IMR-90 (cell line): ENCODE results near the gene RBP4. TPM values are rescaled to one million over a fixed set of nuclear protein-coding genes. Genes with fewer than 3 reads are reported as not detected.

Source experiments
- ATAC-seq: fragments of 200-7000 bp; cut with Tn5 transposase; 2 replicates; pipeline ENCODE4 v1.9.1; 2020; ENCODE audit warnings: low read depth, mild to moderate bottlenecking, moderate library complexity
- BruUV-seq: library from RNA; stranded (reverse); fragments of 400-500 nt; replicated peaks from 2 replicates; lab custom pipeline; 2021; lab: Mats Ljungman, UMichigan
- CTCF ChIA-PET: fragments of 300-600 bp; formaldehyde crosslinking; extraction: SDS; loops from one replicate; lab custom pipeline; 2021; ENCODE audit warnings: antibody characterized with exemption; lab: Yijun Ruan, JAX
- POLR2A ChIA-PET: fragments of 300-600 bp; sonication (Branson Sonifier 250); formaldehyde crosslinking; loops from one replicate; lab custom pipeline; 2022; ENCODE audit warnings: antibody characterized with exemption; ENCODE audit not compliant: unreplicated experiment; lab: Charles Lee
- DNase-seq: peaks from one replicate; pipeline ENCODE4 v3.0.0; 2013
- H2AFZ ChIP-seq: replicated peaks from 2 replicates; pipeline ENCODE3; 2013; ENCODE audit warnings: low read length, mild to moderate bottlenecking; ENCODE audit not compliant: poor library complexity
- H2AK5ac ChIP-seq: 2 replicates; pipeline ENCODE4 v1.6.1; 2013; ENCODE audit warnings: low read depth, low read length, inconsistent platforms
- H2AK9ac ChIP-seq: replicated peaks from 2 replicates; pipeline ENCODE3; 2013; ENCODE audit warnings: mild to moderate bottlenecking, low read depth, low read length, moderate library complexity; ENCODE audit not compliant: poor library complexity
- H2BK120ac ChIP-seq: 2 replicates; pipeline ENCODE4 v1.6.1; 2013; ENCODE audit warnings: low read depth, low read length, inconsistent platforms
- H2BK15ac ChIP-seq: 3 replicates; pipeline ENCODE4 v1.6.1; 2013; ENCODE audit warnings: low read depth, low read length, inconsistent platforms
- H2BK20ac ChIP-seq: 2 replicates; pipeline ENCODE4 v1.6.1; 2013; ENCODE audit warnings: low read depth, mild to moderate bottlenecking, inconsistent platforms, low read length, moderate library complexity
- H2BK5ac ChIP-seq: 2 replicates; pipeline ENCODE4 v1.6.1; 2013; ENCODE audit warnings: mild to moderate bottlenecking, low read depth, low read length, inconsistent platforms; ENCODE audit not compliant: poor library complexity, severe bottlenecking
- H3K14ac ChIP-seq: replicated peaks from 2 replicates; pipeline ENCODE4 v1.6.1; 2013; ENCODE audit warnings: low read depth, low read length, inconsistent platforms
- H3K18ac ChIP-seq: 2 replicates; pipeline ENCODE4 v1.6.1; 2013; ENCODE audit warnings: low read depth, low read length, control low read depth
- H3K23ac ChIP-seq: 2 replicates; pipeline ENCODE4 v1.6.1; 2013; ENCODE audit warnings: low read depth, low read length, inconsistent platforms
- H3K27ac ChIP-seq: 2 replicates; pipeline ENCODE4 v1.5.1; 2013; ENCODE audit warnings: mild to moderate bottlenecking, control low read depth, low read length; ENCODE audit not compliant: insufficient read depth
- H3K27me3 ChIP-seq: 2 replicates; pipeline ENCODE4 v1.6.1; 2013; ENCODE audit warnings: low read length; ENCODE audit not compliant: control insufficient read depth, insufficient read depth
- H3K36me3 ChIP-seq: 2 replicates; pipeline ENCODE4 v1.6.1; 2013; ENCODE audit warnings: low read length, mixed read lengths; ENCODE audit not compliant: control insufficient read depth, insufficient read depth
- H3K4ac ChIP-seq: 2 replicates; pipeline ENCODE4 v1.6.1; 2013; ENCODE audit warnings: low read depth, low read length, inconsistent platforms
- H3K4me1 ChIP-seq: 2 replicates; pipeline ENCODE4 v1.6.1; 2013; ENCODE audit warnings: low read length, mixed read lengths; ENCODE audit not compliant: control insufficient read depth, insufficient read depth
- H3K4me2 ChIP-seq: 2 replicates; pipeline ENCODE4 v1.6.1; 2013; ENCODE audit warnings: low read depth, mild to moderate bottlenecking, control low read depth, low read length, moderate library complexity
- H3K4me3 ChIP-seq: 2 replicates; pipeline ENCODE4 v1.5.1; 2013; ENCODE audit warnings: low read depth, mild to moderate bottlenecking, control low read depth, low read length, moderate library complexity; ENCODE audit not compliant: insufficient read depth
- H3K56ac ChIP-seq: 2 replicates; pipeline ENCODE4 v1.6.1; 2013; ENCODE audit warnings: low read length, inconsistent platforms; ENCODE audit not compliant: insufficient read depth; ENCODE audit errors: extremely low read depth
- H3K79me1 ChIP-seq, 2 experiments: 2 replicates each; pipeline ENCODE4 v1.6.1; 2013; ENCODE audit warnings: low read length in 2 of 2, inconsistent platforms in 1 of 2, low read depth in 1 of 2
- H3K9ac ChIP-seq: 2 replicates; pipeline ENCODE4 v1.6.1; 2013; ENCODE audit warnings: low read depth, low read length, control low read depth
- H3K9me1 ChIP-seq: 2 replicates; pipeline ENCODE4 v1.6.1; 2013; ENCODE audit warnings: low read length, inconsistent platforms; ENCODE audit not compliant: insufficient read depth
- H3K9me3 ChIP-seq: 2 replicates; pipeline ENCODE4 v1.6.1; 2013; ENCODE audit warnings: low read length; ENCODE audit not compliant: control insufficient read depth, insufficient read depth
- H4K20me1 ChIP-seq: 2 replicates; pipeline ENCODE4 v1.6.1; 2013; ENCODE audit warnings: low read length, inconsistent platforms; ENCODE audit not compliant: insufficient read depth
- H4K5ac ChIP-seq: 2 replicates; pipeline ENCODE4 v1.6.1; 2013; ENCODE audit warnings: mild to moderate bottlenecking, low read depth, low read length, control low read depth
- H4K8ac ChIP-seq, 2 experiments: 2 replicates each; pipeline ENCODE4 v1.6.1; 2013; ENCODE audit warnings: low read depth in 2 of 2, low read length in 2 of 2, control low read depth in 1 of 2, inconsistent platforms in 1 of 2
- H4K91ac ChIP-seq: 2 replicates; pipeline ENCODE4 v1.6.1; 2013; ENCODE audit warnings: low read depth, low read length, inconsistent platforms; ENCODE audit not compliant: insufficient read depth
- BHLHE40 ChIP-seq: fragments of 150-350 bp; IDR thresholded peaks from 2 replicates; pipeline ENCODE4 v1.6.1; 2016; ENCODE audit warnings: mild to moderate bottlenecking, low read depth, low read length
- CHD1 ChIP-seq: IDR thresholded peaks from 2 replicates; pipeline ENCODE4 v1.6.1; 2012; ENCODE audit warnings: low read depth, low read length, improper control_type of control experiment
- FOS ChIP-seq: fragments of 150-350 bp; IDR thresholded peaks from 2 replicates; pipeline ENCODE4 v1.6.1; 2016; ENCODE audit warnings: low read depth, low read length
- MAFK ChIP-seq: IDR thresholded peaks from 2 replicates; pipeline ENCODE4 v1.6.1; 2012; ENCODE audit warnings: low read depth, low read length, improper control_type of control experiment
- MAZ ChIP-seq: IDR thresholded peaks from 2 replicates; pipeline ENCODE4 v1.6.1; 2012; ENCODE audit warnings: low read depth, mild to moderate bottlenecking, low read length, improper control_type of control experiment, moderate library complexity, borderline replicate concordance
- NFE2L2 ChIP-seq: fragments of 150-350 bp; IDR thresholded peaks from 2 replicates; pipeline ENCODE4 v1.6.1; 2016; ENCODE audit warnings: low read depth, mild to moderate bottlenecking, low read length
- POLR2A ChIP-seq: IDR thresholded peaks from 2 replicates; pipeline ENCODE4 v1.6.1; 2012; ENCODE audit warnings: mild to moderate bottlenecking, low read depth, low read length
- RAD21 ChIP-seq: IDR thresholded peaks from 2 replicates; pipeline ENCODE4 v1.6.1; 2012; ENCODE audit warnings: low read length, improper control_type of control experiment
- RCOR1 ChIP-seq: IDR thresholded peaks from 2 replicates; pipeline ENCODE4 v1.6.1; 2012; ENCODE audit warnings: mild to moderate bottlenecking, low read length, improper control_type of control experiment; ENCODE audit not compliant: insufficient replicate concordance
- RFX5 ChIP-seq: IDR thresholded peaks from 2 replicates; pipeline ENCODE4 v1.8.0; 2012; ENCODE audit warnings: low read depth, mild to moderate bottlenecking, low read length, moderate library complexity
- SMC3 ChIP-seq: fragments of 150-350 bp; IDR thresholded peaks from 2 replicates; pipeline ENCODE4 v1.6.1; 2016; ENCODE audit warnings: low read depth, mild to moderate bottlenecking, antibody characterized with exemption, low read length, moderate library complexity
- WGBS, 2 experiments: methylation state at CpG; one replicate each; pipeline versions ENCODE4 v1.1.5 to v1.1.7; 2013; ENCODE audit warnings: missing lambda C conversion rate in 2 of 2; ENCODE audit not compliant: insufficient read length in 1 of 2; ENCODE audit errors: extremely low coverage in 2 of 2; 5-methylcytosine and 5-hydroxymethylcytosine counted together
- dilution Hi-C: fragments of 300-500 bp; cut with HindIII; formaldehyde crosslinking; loops from one replicate; pipeline ENCODE4 v1.14.3; 2018; ENCODE audit warnings: low sequenced_read_pairs; ENCODE audit not compliant: unreplicated experiment
- in situ Hi-C: fragments of 300-500 bp; cut with MboI; formaldehyde crosslinking; loops from 3 replicates; pipeline ENCODE4 v1.14.3; 2019; ENCODE audit warnings: low sequenced_read_pairs, inconsistent platforms, mixed read lengths
- intact Hi-C: fragments of 100-400 bp; cut with micrococcal nuclease; formaldehyde crosslinking; loops from 2 replicates; pipeline ENCODE4 v1.10.0; 2022
- polyA plus RNA-seq, 3 experiments: library from polyadenylated mRNA; depleted of rRNA; stranded (reverse); fragments of >200 nt; gene quantifications; 2 replicates each; pipeline ENCODE4 v1.2.3, GENCODE V29; 2012; ENCODE audit warnings: low replicate concordance in 1 of 3
- total RNA-seq: library from RNA; depleted of rRNA; stranded (reverse); fragments of >200 nt; gene quantifications from 2 replicates; pipeline ENCODE4 v1.2.3, GENCODE V29; 2012
- TF ChIP-seq, protein P1 (sequence below): conservative IDR thresholded peaks from 2 replicates; pipeline ENCODE4 v1.5.1; 2012; ENCODE audit warnings: mild to moderate bottlenecking, low read depth, low read length, improper control_type of control experiment
- TF ChIP-seq, protein P2 (sequence below): fragments of 150-350 bp; IDR thresholded peaks from 2 replicates; pipeline ENCODE4 v1.6.1; 2017; ENCODE audit warnings: mild to moderate bottlenecking, antibody characterized with exemption, low read length, low read depth
- TF ChIP-seq, protein P3 (sequence below): fragments of 150-350 bp; IDR thresholded peaks from 2 replicates; pipeline ENCODE4 v1.6.1; 2016; ENCODE audit warnings: low read depth, mild to moderate bottlenecking, low read length, moderate library complexity, borderline replicate concordance

RBP4 gene
- total and polyA plus RNA-seq, 2 of the 4 experiments (the other 2 are of a cell fraction): not detected

DNA sequence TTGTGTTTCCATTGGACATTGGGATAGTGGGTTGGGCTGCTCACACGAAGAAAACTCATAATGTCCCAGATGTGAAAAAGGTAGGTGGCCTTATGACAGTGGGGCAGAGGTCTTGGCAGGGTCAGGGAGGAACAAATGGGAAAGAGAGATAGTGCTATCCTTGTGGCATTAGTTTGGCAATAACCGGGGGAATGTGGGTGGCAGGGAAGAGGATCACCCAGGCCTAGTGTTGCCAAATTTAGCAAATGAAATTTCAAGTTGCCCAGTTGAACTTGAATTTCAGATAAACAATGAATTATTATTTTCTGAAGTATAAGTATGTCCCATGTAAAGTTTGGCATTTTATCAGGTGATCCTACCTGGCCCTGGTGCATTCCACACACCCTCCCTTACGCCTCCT lies 12.1 kb upstream of the RBP4 start:
- no TSS peak for BruUV-seq
- no peak for ATAC-seq

More for the DNA sequence above, 12.1 kb upstream of the RBP4 start:
- no peaks in the 10 kb centered on the region for H3K9me3 ChIP-seq
- CTCF ChIA-PET: no interaction called here
- H2AK9ac ChIP-seq: no peak overlapping the region
- intact Hi-C loops: no loop called here
- no peak overlapping the region for H3K14ac ChIP-seq
- H3K4ac ChIP-seq: no peak overlapping the region
- no peak overlapping the region for H3K18ac ChIP-seq
- WGBS, 2 experiments: 17% methylated on average over 1 of the region's 3 CpGs; no CpG with 5 or more reads in 1 of the 2 experiments
- no peak overlapping the region for H4K5ac ChIP-seq
- no peak overlapping the region for H3K23ac ChIP-seq
- no peak overlapping the region for H2BK120ac ChIP-seq
- TF ChIP-seq SMC3 (no peak), RFX5 (no peak), FOS (no peak), CHD1 (no peak), BHLHE40 (no peak), NFE2L2 (no peak), POLR2A (no peak), RCOR1 (no peak), RAD21 (no peak), MAZ (no peak), MAFK (no peak)
- TF ChIP-seq, protein P1, sequence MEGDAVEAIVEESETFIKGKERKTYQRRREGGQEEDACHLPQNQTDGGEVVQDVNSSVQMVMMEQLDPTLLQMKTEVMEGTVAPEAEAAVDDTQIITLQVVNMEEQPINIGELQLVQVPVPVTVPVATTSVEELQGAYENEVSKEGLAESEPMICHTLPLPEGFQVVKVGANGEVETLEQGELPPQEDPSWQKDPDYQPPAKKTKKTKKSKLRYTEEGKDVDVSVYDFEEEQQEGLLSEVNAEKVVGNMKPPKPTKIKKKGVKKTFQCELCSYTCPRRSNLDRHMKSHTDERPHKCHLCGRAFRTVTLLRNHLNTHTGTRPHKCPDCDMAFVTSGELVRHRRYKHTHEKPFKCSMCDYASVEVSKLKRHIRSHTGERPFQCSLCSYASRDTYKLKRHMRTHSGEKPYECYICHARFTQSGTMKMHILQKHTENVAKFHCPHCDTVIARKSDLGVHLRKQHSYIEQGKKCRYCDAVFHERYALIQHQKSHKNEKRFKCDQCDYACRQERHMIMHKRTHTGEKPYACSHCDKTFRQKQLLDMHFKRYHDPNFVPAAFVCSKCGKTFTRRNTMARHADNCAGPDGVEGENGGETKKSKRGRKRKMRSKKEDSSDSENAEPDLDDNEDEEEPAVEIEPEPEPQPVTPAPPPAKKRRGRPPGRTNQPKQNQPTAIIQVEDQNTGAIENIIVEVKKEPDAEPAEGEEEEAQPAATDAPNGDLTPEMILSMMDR: no peak
- TF ChIP-seq, protein P2, sequence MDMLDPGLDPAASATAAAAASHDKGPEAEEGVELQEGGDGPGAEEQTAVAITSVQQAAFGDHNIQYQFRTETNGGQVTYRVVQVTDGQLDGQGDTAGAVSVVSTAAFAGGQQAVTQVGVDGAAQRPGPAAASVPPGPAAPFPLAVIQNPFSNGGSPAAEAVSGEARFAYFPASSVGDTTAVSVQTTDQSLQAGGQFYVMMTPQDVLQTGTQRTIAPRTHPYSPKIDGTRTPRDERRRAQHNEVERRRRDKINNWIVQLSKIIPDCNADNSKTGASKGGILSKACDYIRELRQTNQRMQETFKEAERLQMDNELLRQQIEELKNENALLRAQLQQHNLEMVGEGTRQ: no peak
- TF ChIP-seq, protein P3, sequence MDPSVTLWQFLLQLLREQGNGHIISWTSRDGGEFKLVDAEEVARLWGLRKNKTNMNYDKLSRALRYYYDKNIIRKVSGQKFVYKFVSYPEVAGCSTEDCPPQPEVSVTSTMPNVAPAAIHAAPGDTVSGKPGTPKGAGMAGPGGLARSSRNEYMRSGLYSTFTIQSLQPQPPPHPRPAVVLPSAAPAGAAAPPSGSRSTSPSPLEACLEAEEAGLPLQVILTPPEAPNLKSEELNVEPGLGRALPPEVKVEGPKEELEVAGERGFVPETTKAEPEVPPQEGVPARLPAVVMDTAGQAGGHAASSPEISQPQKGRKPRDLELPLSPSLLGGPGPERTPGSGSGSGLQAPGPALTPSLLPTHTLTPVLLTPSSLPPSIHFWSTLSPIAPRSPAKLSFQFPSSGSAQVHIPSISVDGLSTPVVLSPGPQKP: no peak
- no peak overlapping the region for H2BK5ac ChIP-seq
- no peak overlapping the region for H2BK15ac ChIP-seq
- H4K91ac ChIP-seq: no peak overlapping the region
- H3K36me3 ChIP-seq: no peaks in the 10 kb centered on the region
- H3K27ac ChIP-seq: no peak overlapping the region
- no peaks in the 10 kb centered on the region for H3K9me1 ChIP-seq
- no peak overlapping the region for H3K56ac ChIP-seq
- no peak overlapping the region for H3K4me3 ChIP-seq
- no peak overlapping the region for H3K9ac ChIP-seq
- H3K4me1 ChIP-seq: no peaks in the 10 kb centered on the region
- H2BK20ac ChIP-seq: no peak overlapping the region
- no peak overlapping the region for H2AK5ac ChIP-seq
- no peak overlapping the region for H3K4me2 ChIP-seq
- in situ Hi-C loops: no loop called here
- H4K20me1 ChIP-seq: no peaks in the 10 kb centered on the region
- H2AFZ ChIP-seq: no peak overlapping the region
- H3K79me1 ChIP-seq: no peaks in the 10 kb centered on the region
- DNase-seq: no peak
- no peak overlapping the region for H4K8ac ChIP-seq
- POLR2A ChIA-PET: no interaction called here
- dilution Hi-C loops: no loop called here
- peaks cover 15% of the 10 kb centered on the region for H3K27me3 ChIP-seq
